Calu3 (cell line): ENCODE measurements around the gene DMKN. TPM values are rescaled to one million over a fixed set of nuclear protein-coding genes. Genes with fewer than 3 reads are reported as not detected.

ENCODE experiments used
- BruUV-seq: library from RNA; stranded (reverse); fragments of 400-500 nt; replicated peaks from 2 replicates; lab custom pipeline; 2021; lab: Mats Ljungman, UMichigan
- CTCF ChIA-PET: fragments of 300-600 bp; sonication (Branson Sonifier 250); formaldehyde crosslinking; loops from one replicate; lab custom pipeline; 2022; ENCODE audit warnings: antibody characterized with exemption; lab: Charles Lee
- DNase-seq: peaks from one replicate; pipeline ENCODE4 v3.0.0; 2022
- H3K27ac Mint-ChIP-seq: one replicate; pipeline ENCODE4 v1.8.0; 2022; ENCODE audit warnings: mixed read lengths; ENCODE audit not compliant: unreplicated experiment
- H3K27me3 Mint-ChIP-seq: one replicate; pipeline ENCODE4 v1.8.0; 2022; ENCODE audit warnings: mixed read lengths; ENCODE audit not compliant: unreplicated experiment
- H3K36me3 Mint-ChIP-seq: one replicate; pipeline ENCODE4 v1.8.0; 2022; ENCODE audit warnings: mild to moderate bottlenecking, moderate library complexity, mixed read lengths; ENCODE audit not compliant: insufficient read depth, unreplicated experiment
- H3K4me1 Mint-ChIP-seq: one replicate; pipeline ENCODE4 v1.8.0; 2022; ENCODE audit warnings: mild to moderate bottlenecking, low read depth, mixed read lengths; ENCODE audit not compliant: unreplicated experiment
- H3K4me3 Mint-ChIP-seq: one replicate; pipeline ENCODE4 v1.8.0; 2022; ENCODE audit warnings: mild to moderate bottlenecking, low read depth, moderate library complexity, mixed read lengths; ENCODE audit not compliant: unreplicated experiment
- H3K9me3 Mint-ChIP-seq: one replicate; pipeline ENCODE4 v1.8.0; 2022; ENCODE audit warnings: low read depth, mixed read lengths; ENCODE audit not compliant: unreplicated experiment
- CTCF ChIP-seq: fragments of 200-600 bp; IDR thresholded peaks from one replicate; pipeline ENCODE4 v1.8.0; 2022; ENCODE audit warnings: antibody characterized with exemption; ENCODE audit not compliant: unreplicated experiment
- intact Hi-C: fragments of 100-400 bp; cut with micrococcal nuclease; formaldehyde crosslinking; loops from one replicate; pipeline ENCODE4 v1.10.0; 2022; ENCODE audit not compliant: unreplicated experiment
- total RNA-seq: library from RNA; stranded (reverse); gene quantifications from 2 replicates; pipeline ENCODE4 v1.2.3, GENCODE V29; 2022

DMKN gene
- total RNA-seq, 1 experiment from 2014 or later, result 224 TPM

- peaks cover 25% of the 10 kb centered on the region for H3K27me3 Mint-ChIP-seq
- no TSS peak for BruUV-seq
- peak overlapping the region; percentile 93 for H3K4me3 Mint-ChIP-seq
- intact Hi-C loops, result no loop called here
- H3K4me1 Mint-ChIP-seq, result peaks cover 17% of the 10 kb centered on the region
- DNase-seq, result peak; percentile 83
- CTCF ChIA-PET, result interaction anchor here (0.5 to 2.3 kb wide), 7 partner anchors 10 to 487 kb away, joined by 3 to 11 read pairs (median 4); partner anchors contain the start of gene COX6B1
- H3K9me3 Mint-ChIP-seq, result no peaks in the 10 kb centered on the region
- peaks cover 49% of the 10 kb centered on the region for H3K36me3 Mint-ChIP-seq
- TF ChIP-seq CTCF, result no peak
- H3K27ac Mint-ChIP-seq, result peak overlapping the region; percentile 94
These were observed 4.3 kb downstream of the DMKN start for GRCh38 chr19:35509018-35509652.

DNA sequence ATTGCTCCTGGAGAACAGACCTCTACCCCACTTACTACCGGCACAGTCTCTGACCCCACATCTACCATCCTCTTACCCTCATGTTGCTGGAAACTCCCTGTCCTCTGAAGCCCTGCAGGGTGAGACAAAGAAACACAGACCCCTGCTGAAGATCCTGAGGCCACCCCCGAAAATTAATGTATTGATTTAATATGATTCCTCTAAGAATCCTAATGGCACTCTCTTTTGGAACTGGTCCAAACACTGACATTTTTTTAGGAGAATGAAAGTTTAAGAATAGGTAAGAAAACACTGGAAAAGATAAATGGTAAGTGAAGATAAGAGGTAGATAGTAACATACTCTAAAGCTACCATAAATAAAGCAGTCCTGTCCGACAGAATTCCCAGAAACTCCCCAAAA lies 5.3 kb downstream of the DMKN start:
- intact Hi-C loops, result no loop called here
- peaks cover 15% of the 10 kb centered on the region for H3K27me3 Mint-ChIP-seq
- BruUV-seq, result no TSS peak
- H3K4me1 Mint-ChIP-seq, result peaks cover 7% of the 10 kb centered on the region
- peak overlapping the region; percentile 93 for H3K4me3 Mint-ChIP-seq
- H3K27ac Mint-ChIP-seq, result no peak overlapping the region
- no peak for TF ChIP-seq CTCF
- DNase-seq, result no peak
- CTCF ChIA-PET, result interaction anchor here (2.3 kb wide), 1 partner anchor 13 kb away, joined by 8 read pairs; no protein-coding TSS in a partner anchor
- no peaks in the 10 kb centered on the region for H3K9me3 Mint-ChIP-seq
- peaks cover 55% of the 10 kb centered on the region for H3K36me3 Mint-ChIP-seq

- no peak for TF ChIP-seq CTCF
- no peak overlapping the region for H3K4me3 Mint-ChIP-seq
- no peak overlapping the region for H3K27ac Mint-ChIP-seq
- H3K4me1 Mint-ChIP-seq, result peaks cover 7% of the 10 kb centered on the region
- BruUV-seq, result no TSS peak
- CTCF ChIA-PET, result interaction anchor here (2.3 kb wide), 1 partner anchor 12 kb away, joined by 8 read pairs; no protein-coding TSS in a partner anchor
- H3K27me3 Mint-ChIP-seq, result peaks cover 9% of the 10 kb centered on the region
- intact Hi-C loops, result no loop called here
- H3K36me3 Mint-ChIP-seq, result peaks cover 61% of the 10 kb centered on the region
- H3K9me3 Mint-ChIP-seq, result no peaks in the 10 kb centered on the region
- DNase-seq, result no peak
These were observed 5.9 kb downstream of the DMKN start for GRCh38 chr19:35507561-35507960.

- CTCF ChIA-PET, result no interaction called here
- Mint-ChIP-seq H3K4me1 (peaks cover 7% of the 10 kb centered on the region), H3K9me3 (no peaks in the 10 kb centered on the region), H3K36me3 (peaks cover 72% of the 10 kb centered on the region), H3K4me3 (no peak overlapping the region), H3K27me3 (no peaks in the 10 kb centered on the region), H3K27ac (no peak overlapping the region)
- intact Hi-C loops, result no loop called here
- no peak for DNase-seq
- TF ChIP-seq CTCF, result no peak
- BruUV-seq, result no TSS peak
These were observed 7.4 kb downstream of the DMKN start for GRCh38 chr19:35506011-35506410.
